Left ventricle myocardium inferior (tissue), 1 donor: Measurements from ENCODE around the gene TBC1D22A. TPM values are rescaled to one million over a fixed set of nuclear protein-coding genes. Genes with fewer than 3 reads are reported as not detected.

Experiments
- DNase-seq: peaks from one replicate; pipeline ENCODE4 v3.0.0-alpha.2; 2020
- H3K27ac ChIP-seq: fragments of 200-600 bp; replicated peaks from 2 replicates; pipeline ENCODE4 v1.8.0; 2021
- H3K27me3 ChIP-seq: fragments of 200-600 bp; 2 replicates; pipeline ENCODE4 v1.8.0; 2021; ENCODE audit warnings: low read depth
- H3K36me3 ChIP-seq: fragments of 200-600 bp; 2 replicates; pipeline ENCODE4 v1.8.0; 2021
- H3K4me1 ChIP-seq: fragments of 200-600 bp; 2 replicates; pipeline ENCODE4 v1.8.0; 2021
- H3K4me3 ChIP-seq: fragments of 200-600 bp; 2 replicates; pipeline ENCODE4 v1.8.0; 2021; ENCODE audit warnings: mild to moderate bottlenecking, moderate library complexity
- H3K9me3 ChIP-seq: fragments of 200-600 bp; replicated peaks from 2 replicates; pipeline ENCODE4 v1.8.0; 2021
- intact Hi-C: fragments of 100-400 bp; cut with micrococcal nuclease; formaldehyde crosslinking; loops from one replicate; pipeline ENCODE4 v1.11.0; 2022
- total RNA-seq: library from RNA; stranded (reverse); fragmentation: NEBNext Ultra II Directional; extraction: Animal tissue kit (Norgen Biotek cat#: 25700); gene quantifications from one replicate; pipeline ENCODE4 v1.2.1, GENCODE V29; 2021
- TF ChIP-seq, protein P1 (sequence below): fragments of 200-600 bp; IDR thresholded peaks from 2 replicates; pipeline ENCODE4 v1.8.0; 2021; ENCODE audit warnings: antibody characterized with exemption, mild to moderate bottlenecking, borderline replicate concordance
- donor health status: DM: no; HTN: yes; CAD: no; lungs with severe emphysema.

The TBC1D22A gene
- total RNA-seq, 1 donor from 2014 or later, result 16.2 TPM

DNA sequence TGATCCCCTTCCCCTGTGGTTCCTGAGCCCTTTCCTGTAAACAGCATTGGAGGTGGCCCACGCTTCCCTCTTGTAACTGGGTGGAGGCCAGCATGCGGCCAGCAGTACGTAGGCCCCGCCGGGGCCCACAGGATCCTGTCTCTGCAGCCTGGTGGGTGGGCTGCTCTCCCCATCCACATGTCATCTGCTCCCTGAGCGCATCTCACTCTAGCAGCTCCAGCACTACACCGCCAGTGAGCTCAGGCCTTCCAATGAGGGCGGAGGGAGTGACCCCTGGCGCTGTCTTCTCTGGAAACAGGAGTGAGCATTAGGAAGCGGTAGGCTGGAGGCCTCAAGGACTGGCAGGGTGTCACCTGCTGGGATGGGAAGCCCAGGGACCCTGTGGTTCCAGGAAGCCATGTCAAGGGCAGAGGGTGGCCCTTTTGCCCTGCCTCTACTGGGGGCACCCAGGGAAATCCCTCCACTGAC is 363.9 kb downstream of the TBC1D22A start:
- TF ChIP-seq, protein P1, sequence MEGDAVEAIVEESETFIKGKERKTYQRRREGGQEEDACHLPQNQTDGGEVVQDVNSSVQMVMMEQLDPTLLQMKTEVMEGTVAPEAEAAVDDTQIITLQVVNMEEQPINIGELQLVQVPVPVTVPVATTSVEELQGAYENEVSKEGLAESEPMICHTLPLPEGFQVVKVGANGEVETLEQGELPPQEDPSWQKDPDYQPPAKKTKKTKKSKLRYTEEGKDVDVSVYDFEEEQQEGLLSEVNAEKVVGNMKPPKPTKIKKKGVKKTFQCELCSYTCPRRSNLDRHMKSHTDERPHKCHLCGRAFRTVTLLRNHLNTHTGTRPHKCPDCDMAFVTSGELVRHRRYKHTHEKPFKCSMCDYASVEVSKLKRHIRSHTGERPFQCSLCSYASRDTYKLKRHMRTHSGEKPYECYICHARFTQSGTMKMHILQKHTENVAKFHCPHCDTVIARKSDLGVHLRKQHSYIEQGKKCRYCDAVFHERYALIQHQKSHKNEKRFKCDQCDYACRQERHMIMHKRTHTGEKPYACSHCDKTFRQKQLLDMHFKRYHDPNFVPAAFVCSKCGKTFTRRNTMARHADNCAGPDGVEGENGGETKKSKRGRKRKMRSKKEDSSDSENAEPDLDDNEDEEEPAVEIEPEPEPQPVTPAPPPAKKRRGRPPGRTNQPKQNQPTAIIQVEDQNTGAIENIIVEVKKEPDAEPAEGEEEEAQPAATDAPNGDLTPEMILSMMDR, result no peak
- no peaks in the 10 kb centered on the region for H3K36me3 ChIP-seq
- no peak overlapping the region for H3K4me3 ChIP-seq
- peak; percentile 4 for DNase-seq
- intact Hi-C loops, result no loop called here
- no peaks in the 10 kb centered on the region for H3K27me3 ChIP-seq
- H3K27ac ChIP-seq, result no peak overlapping the region
- no peaks in the 10 kb centered on the region for H3K9me3 ChIP-seq
- no peaks in the 10 kb centered on the region for H3K4me1 ChIP-seq

DNA sequence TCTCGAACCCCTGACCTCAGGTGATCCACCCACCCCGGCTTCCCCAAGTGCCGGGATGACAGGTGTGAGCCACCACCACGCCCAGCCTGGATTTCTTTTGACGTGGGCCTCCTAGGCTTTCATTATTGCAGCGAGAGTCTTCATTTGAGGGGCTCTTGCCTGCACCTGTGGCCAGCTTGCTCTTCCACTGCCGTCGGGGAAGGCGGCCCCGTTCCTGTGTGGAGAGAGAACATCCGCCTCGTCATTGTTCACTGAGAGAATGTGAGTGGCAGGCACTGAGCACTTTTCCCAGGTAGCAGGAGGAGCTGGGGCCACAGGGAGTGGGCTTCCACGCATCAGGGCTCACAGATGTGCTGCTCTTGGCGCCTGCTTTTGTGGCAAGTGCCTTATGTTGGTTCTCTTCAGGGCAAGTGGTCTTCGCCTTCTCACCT is 365.0 kb downstream of the TBC1D22A start:
- Histone ChIP-seq H3K4me1 (no peaks in the 10 kb centered on the region), H3K36me3 (no peaks in the 10 kb centered on the region), H3K27me3 (no peaks in the 10 kb centered on the region), H3K9me3 (no peaks in the 10 kb centered on the region), H3K27ac (no peak overlapping the region), H3K4me3 (no peak overlapping the region)
- no peak for DNase-seq
- TF ChIP-seq, protein P1, result no peak
- intact Hi-C loops, result no loop called here

DNA sequence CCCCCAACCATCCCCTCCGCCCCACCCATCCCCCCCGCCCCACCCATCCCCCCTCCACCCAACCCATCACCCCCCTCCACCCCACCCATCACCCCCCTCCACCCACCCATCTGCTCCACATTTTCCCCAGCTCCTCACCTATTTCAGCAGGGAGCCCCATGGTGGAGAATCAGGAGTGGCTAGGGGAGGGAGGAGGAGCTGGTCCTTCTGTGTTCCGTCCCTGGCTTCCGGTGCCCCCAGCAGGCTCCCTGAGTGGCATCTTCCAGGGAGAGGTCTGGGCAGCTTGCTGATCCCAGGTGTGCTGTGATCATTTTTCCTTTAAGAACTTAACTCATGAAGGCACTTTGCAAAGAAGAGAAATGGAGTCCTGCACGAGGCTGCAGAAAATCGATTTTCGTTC is 365.8 kb downstream of the TBC1D22A start:
- intact Hi-C loops, result no loop called here
- peak; percentile 5 for DNase-seq

DNA sequence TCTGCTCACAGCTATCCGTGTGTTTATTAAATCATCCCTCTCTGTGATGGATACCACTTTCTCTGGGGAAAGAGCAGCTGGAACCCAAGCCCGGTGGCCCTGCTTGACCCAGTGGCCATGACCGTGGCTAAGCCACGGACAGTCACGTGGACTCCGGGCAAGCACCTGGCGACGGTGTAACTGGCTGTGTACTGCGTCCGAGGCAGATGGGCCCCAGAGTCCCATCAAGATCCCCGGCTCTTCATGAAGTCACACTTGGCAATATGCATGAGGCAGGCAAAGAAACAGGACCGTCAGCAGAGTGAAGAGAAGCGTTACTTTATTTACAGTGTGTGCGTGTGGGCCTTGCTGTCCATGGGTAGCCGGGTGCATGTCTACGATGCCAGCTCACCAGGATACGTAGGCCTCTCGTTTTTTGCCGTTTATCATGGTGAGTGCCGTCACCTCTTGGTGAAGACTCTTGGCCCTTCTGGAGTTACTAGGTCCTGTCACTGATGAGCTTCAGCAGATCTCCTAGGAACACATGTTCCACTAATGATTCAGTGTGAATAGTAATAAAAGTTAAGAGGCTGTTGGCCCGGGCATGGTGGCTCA is 366.3 kb downstream of the TBC1D22A start:
- H3K9me3 ChIP-seq, result no peaks in the 10 kb centered on the region
- DNase-seq, result peak; percentile 9
- H3K4me1 ChIP-seq, result no peaks in the 10 kb centered on the region
- H3K27me3 ChIP-seq, result no peaks in the 10 kb centered on the region
- intact Hi-C loops, result no loop called here
- no peak overlapping the region for H3K4me3 ChIP-seq
- TF ChIP-seq, protein P1, result no peak
- no peaks in the 10 kb centered on the region for H3K36me3 ChIP-seq
- H3K27ac ChIP-seq, result no peak overlapping the region

More for the DNA sequence above, 365.8 kb downstream of the TBC1D22A start:
- TF ChIP-seq, protein P1, result no peak
- no peak overlapping the region for H3K4me3 ChIP-seq
- no peaks in the 10 kb centered on the region for H3K4me1 ChIP-seq
- no peaks in the 10 kb centered on the region for H3K27me3 ChIP-seq
- no peaks in the 10 kb centered on the region for H3K36me3 ChIP-seq
- H3K27ac ChIP-seq, result no peak overlapping the region
- H3K9me3 ChIP-seq, result no peaks in the 10 kb centered on the region

DNA sequence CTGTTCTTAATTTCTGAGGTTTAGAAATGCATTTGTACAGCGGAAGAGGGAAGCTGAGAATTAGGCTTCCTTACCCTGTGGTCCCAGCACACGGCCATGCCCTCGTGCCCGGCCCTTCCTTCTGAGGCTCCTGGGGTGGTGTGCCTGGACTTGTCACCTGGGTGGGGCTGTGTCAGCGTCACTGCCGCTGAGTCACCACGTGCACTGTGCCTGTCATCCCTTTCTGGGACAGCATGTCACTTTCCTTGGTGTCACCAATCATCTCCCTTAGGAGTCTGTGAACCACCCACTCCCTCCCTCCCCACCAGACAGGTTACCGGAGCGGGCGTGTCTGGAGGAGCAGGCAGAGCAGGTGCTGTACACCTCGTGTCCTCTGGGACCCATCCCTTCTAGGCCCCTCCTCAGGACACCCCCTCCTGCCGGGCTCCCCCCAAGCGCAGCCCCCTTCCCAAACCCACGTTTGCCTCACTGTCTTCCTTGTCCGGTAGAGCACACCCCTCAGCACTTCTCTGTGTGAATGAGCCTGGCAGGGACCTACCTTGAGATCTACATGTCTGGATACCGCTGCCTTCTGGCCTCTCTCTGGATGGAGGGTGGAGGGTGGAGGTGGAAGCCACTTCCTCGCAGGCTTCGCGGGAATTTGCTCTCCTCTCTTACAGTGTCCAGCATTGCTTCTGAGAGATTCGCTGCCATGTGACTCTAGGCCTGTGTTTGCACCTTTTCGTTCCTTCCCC is 367.6 kb downstream of the TBC1D22A start:
- Histone ChIP-seq H3K27ac (no peak overlapping the region), H3K36me3 (no peaks in the 10 kb centered on the region), H3K27me3 (no peaks in the 10 kb centered on the region), H3K9me3 (no peaks in the 10 kb centered on the region), H3K4me1 (no peaks in the 10 kb centered on the region), H3K4me3 (no peak overlapping the region)
- DNase-seq, result peak; percentile 7
- intact Hi-C loops, result no loop called here
- TF ChIP-seq, protein P1, result no peak
